Measurements from ENCODE around the gene SKOR1.
A peak's percentile ranks its signal among the peaks of the same experiment; 100 is the strongest.

SKOR1 gene

DNA sequence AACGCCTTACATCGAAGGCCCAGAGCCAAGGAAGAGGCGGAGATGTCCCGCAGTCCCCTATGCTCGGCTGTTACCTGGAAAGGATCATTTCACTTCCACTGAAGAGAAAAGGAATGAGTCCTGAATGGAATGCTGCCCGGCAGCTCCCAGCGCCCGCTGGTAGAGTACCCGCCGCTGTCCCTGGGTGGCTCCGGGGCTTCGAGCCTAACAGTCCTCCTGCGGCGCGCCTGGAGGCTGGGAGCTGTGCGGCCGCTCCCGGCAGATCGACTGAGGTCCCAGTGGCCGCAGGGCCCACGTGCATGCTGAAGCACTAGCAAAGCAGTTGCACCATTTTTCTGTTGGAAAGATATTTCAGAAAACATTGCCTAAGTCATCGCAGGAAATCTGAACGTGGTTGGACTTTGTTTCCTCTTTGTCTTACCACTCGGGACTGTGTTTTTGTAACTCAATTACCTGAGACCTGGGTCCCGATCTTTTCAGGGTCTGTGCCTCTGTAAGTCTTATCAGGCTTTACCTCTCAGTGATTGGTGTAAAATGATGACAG, 13.6 kb downstream of the SKOR1 start:
- Histone ChIP-seq H3K27me3 (ENCODE audit: insufficient read depth, poor library complexity, severe bottlenecking) (no peaks in the 10 kb centered on the region), H3K27ac (replicated peaks) (peak overlapping the region; percentile 95), H3K4me3 (replicated peaks; ENCODE audit: insufficient read depth, low read length) (peak overlapping the region; percentile 52)
- TF ChIP-seq POLR2AphosphoS5 (IDR thresholded peaks at IDR 0.05; ENCODE audit: low read depth) (peak; percentile 53), SPI1 (IDR thresholded peaks at IDR 0.05; ENCODE audit: borderline replicate concordance, low read depth) (no peak)
- TF ChIP-seq, protein P1, sequence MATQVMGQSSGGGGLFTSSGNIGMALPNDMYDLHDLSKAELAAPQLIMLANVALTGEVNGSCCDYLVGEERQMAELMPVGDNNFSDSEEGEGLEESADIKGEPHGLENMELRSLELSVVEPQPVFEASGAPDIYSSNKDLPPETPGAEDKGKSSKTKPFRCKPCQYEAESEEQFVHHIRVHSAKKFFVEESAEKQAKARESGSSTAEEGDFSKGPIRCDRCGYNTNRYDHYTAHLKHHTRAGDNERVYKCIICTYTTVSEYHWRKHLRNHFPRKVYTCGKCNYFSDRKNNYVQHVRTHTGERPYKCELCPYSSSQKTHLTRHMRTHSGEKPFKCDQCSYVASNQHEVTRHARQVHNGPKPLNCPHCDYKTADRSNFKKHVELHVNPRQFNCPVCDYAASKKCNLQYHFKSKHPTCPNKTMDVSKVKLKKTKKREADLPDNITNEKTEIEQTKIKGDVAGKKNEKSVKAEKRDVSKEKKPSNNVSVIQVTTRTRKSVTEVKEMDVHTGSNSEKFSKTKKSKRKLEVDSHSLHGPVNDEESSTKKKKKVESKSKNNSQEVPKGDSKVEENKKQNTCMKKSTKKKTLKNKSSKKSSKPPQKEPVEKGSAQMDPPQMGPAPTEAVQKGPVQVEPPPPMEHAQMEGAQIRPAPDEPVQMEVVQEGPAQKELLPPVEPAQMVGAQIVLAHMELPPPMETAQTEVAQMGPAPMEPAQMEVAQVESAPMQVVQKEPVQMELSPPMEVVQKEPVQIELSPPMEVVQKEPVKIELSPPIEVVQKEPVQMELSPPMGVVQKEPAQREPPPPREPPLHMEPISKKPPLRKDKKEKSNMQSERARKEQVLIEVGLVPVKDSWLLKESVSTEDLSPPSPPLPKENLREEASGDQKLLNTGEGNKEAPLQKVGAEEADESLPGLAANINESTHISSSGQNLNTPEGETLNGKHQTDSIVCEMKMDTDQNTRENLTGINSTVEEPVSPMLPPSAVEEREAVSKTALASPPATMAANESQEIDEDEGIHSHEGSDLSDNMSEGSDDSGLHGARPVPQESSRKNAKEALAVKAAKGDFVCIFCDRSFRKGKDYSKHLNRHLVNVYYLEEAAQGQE (IDR thresholded peaks at IDR 0.05; ENCODE audit: insufficient replicate concordance, low read depth) = peak; percentile 60
- peak; percentile 68 to 79 for DNase-seq (ENCODE audit: low read depth in 1 of 2, low spot score in 1 of 2)

DNA sequence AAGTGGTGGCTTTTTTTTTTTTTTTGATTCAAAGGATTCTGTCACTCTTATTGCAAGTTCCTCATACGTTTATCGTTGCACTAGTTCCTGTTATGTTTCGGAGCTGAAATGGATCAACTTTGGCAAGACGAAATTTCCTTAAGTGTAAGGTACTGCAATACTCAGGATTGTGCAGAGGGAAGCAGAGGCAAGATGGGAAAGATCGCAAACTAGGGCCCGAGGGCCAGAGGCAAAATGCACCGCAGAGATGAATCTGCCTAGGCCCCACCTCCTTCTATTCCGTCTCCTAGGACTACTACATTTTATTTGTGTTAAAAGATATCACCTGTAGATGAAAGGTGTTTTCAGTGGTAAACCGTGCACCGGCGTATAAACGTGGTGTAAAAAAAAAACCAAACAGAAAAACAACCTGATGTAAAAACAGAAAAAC, 14.2 kb downstream of the SKOR1 start:
- peak; percentile 53 to 82 for DNase-seq (ENCODE audit: low read depth in 1 of 2, low spot score in 1 of 2)
- Histone ChIP-seq H3K4me3 (replicated peaks; ENCODE audit: insufficient read depth, low read length) (peak overlapping the region; percentile 52), H3K27me3 (ENCODE audit: insufficient read depth, poor library complexity, severe bottlenecking) (no peaks in the 10 kb centered on the region), H3K27ac (replicated peaks) (peak overlapping the region; percentile 95)
- TF ChIP-seq POLR2AphosphoS5 (IDR thresholded peaks at IDR 0.05; ENCODE audit: low read depth) (no peak), GABPA (IDR thresholded peaks at IDR 0.05; ENCODE audit: low read depth) (no peak), SPI1 (IDR thresholded peaks at IDR 0.05; ENCODE audit: borderline replicate concordance, low read depth) (peak; percentile 11; the same call in 1 of the 2 replicates)
- TF ChIP-seq, protein P2, sequence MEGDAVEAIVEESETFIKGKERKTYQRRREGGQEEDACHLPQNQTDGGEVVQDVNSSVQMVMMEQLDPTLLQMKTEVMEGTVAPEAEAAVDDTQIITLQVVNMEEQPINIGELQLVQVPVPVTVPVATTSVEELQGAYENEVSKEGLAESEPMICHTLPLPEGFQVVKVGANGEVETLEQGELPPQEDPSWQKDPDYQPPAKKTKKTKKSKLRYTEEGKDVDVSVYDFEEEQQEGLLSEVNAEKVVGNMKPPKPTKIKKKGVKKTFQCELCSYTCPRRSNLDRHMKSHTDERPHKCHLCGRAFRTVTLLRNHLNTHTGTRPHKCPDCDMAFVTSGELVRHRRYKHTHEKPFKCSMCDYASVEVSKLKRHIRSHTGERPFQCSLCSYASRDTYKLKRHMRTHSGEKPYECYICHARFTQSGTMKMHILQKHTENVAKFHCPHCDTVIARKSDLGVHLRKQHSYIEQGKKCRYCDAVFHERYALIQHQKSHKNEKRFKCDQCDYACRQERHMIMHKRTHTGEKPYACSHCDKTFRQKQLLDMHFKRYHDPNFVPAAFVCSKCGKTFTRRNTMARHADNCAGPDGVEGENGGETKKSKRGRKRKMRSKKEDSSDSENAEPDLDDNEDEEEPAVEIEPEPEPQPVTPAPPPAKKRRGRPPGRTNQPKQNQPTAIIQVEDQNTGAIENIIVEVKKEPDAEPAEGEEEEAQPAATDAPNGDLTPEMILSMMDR (IDR thresholded peaks at IDR 0.05; ENCODE audit: insufficient read depth, low read length) = no peak
- TF ChIP-seq, protein P1 (IDR thresholded peaks at IDR 0.05; ENCODE audit: insufficient replicate concordance, low read depth) = no peak

DNA sequence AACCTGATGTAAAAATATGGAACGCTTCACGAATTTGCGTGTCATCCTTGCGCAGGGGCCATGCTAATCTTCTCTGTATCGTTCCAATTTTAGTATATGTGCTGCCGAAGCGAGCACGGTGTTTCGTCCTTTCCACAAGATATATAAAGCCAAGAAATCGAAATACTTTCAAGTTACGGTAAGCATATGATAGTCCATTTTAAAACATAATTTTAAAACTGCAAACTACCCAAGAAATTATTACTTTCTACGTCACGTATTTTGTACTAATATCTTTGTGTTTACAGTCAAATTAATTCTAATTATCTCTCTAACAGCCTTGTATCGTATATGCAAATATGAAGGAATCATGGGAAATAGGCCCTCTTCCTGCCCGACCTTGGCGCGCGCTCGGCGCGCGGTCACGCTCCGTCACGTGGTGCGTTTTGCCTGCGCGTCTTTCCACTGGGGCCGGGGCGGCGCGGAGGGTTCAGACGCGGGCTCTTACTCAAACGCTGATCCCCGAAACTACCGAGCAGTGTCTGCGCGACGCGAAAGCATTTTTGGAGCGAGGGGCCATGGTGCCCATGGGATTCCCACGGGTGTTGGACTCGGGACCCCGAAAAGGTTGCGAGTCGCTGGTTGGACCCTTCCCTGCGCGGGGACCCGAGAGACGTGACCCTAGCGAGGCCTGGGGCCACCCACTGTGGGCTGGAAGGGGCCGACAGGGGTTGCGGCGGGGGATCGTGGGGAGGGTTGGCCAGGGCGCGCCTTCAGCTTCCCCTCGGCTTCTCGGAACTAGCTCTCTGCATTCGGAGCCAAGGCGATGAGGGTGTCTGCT, 14.8 kb downstream of the SKOR1 start, which contains the start of gene RNU6-1:
Gene RNU6-1, minus strand, starts transcription at position 117 of the 820 bp plus-strand sequence.
- Histone ChIP-seq H3K4me3 (replicated peaks; ENCODE audit: insufficient read depth, low read length) (peak within 1 kb of the TSS; percentile 72), H3K27me3 (ENCODE audit: insufficient read depth, poor library complexity, severe bottlenecking) (no peaks in the 10 kb centered on the region), H3K27ac (replicated peaks) (peak within 1 kb of the TSS; percentile 95)
- DNase-seq (ENCODE audit: low read depth in 1 of 2, low spot score in 1 of 2) = peak; percentile 93 to 96
- TF ChIP-seq GABPA (IDR thresholded peaks at IDR 0.05; ENCODE audit: low read depth) (0 out of 2 replicates have a peak, but pooled peaks have one; percentile 7), POLR2AphosphoS5 (IDR thresholded peaks at IDR 0.05; ENCODE audit: low read depth) (peak; percentile 91), SPI1 (IDR thresholded peaks at IDR 0.05; ENCODE audit: borderline replicate concordance, low read depth) (no peak)
- TF ChIP-seq, protein P2 (IDR thresholded peaks at IDR 0.05; ENCODE audit: insufficient read depth, low read length) = no peak
- TF ChIP-seq, protein P1 (IDR thresholded peaks at IDR 0.05; ENCODE audit: insufficient replicate concordance, low read depth) = peak; percentile 71
